ENCODE data around the gene ANKLE1.

The ANKLE1 gene

GRCh38 chr19:17281391-17282304, at the start of gene ANKLE1:
Gene ANKLE1 (plus strand): TSS chr19:17281901. CDS start chr19:17281921, 20 bp downstream.
- peak; percentile 58 for ATAC-seq
- DNase-seq: peak; percentile 82

- no peak for DNase-seq
- no peak for ATAC-seq
Measured at GRCh38 chr19:17232258-17232657, 49.4 kb upstream of the ANKLE1 start.

GRCh38 chr19:17234911-17235299, 46.8 kb upstream of the ANKLE1 start:
- peak; percentile 73 for ATAC-seq
- DNase-seq: peak; percentile 78

- peak; percentile 82 for ATAC-seq
- DNase-seq: peak; percentile 76
Measured at GRCh38 chr19:17235300-17235970, 46.3 kb upstream of the ANKLE1 start.

- DNase-seq (no peak), ATAC-seq (no peak)
Measured at GRCh38 chr19:17235971-17236777, 45.5 kb upstream of the ANKLE1 start.

- no peak for DNase-seq
- no peak for ATAC-seq
Measured at GRCh38 chr19:17236811-17237543, 44.7 kb upstream of the ANKLE1 start.

GRCh38 chr19:17237747-17238706, 43.7 kb upstream of the ANKLE1 start:
- ATAC-seq (no peak), DNase-seq (no peak)

GRCh38 chr19:17240062-17240752, 41.5 kb upstream of the ANKLE1 start:
- DNase-seq (no peak), ATAC-seq (no peak)

GRCh38 chr19:17240826-17241399, 40.8 kb upstream of the ANKLE1 start:
- DNase-seq (no peak), ATAC-seq (no peak)

GRCh38 chr19:17242431-17243208, 39.1 kb upstream of the ANKLE1 start:
- no peak for DNase-seq

GRCh38 chr19:17243211-17243829, 38.4 kb upstream of the ANKLE1 start:
- DNase-seq (no peak), ATAC-seq (no peak)

More at GRCh38 chr19:17242431-17243208, 39.1 kb upstream of the ANKLE1 start:
- no peak for ATAC-seq

- ATAC-seq: no peak
- no peak for DNase-seq
Measured at GRCh38 chr19:17243830-17244617, 37.7 kb upstream of the ANKLE1 start.

- ATAC-seq (no peak), DNase-seq (no peak)
Measured at GRCh38 chr19:17244618-17245534, 36.8 kb upstream of the ANKLE1 start.

- ATAC-seq (no peak), DNase-seq (no peak)
Measured at GRCh38 chr19:17245535-17245984, 36.1 kb upstream of the ANKLE1 start, which contains the start of gene NR2F6. Gene NR2F6 (minus strand): TSS chr19:17245919. CDS start chr19:17245220, 699 bp downstream.

- ATAC-seq: no peak
Measured at GRCh38 chr19:17246681-17247425, 34.8 kb upstream of the ANKLE1 start.

More at GRCh38 chr19:17246681-17247425, 34.8 kb upstream of the ANKLE1 start:
- DNase-seq: no peak

Measured in stimulated activated naive CD8-positive, alpha-beta T cell treated with anti-CD3 and anti-CD28 coated beads, Interleukin-15, Interleukin-2, amounts not matched to agents 100 U/mL and 50 U/mL, for 24 hours (primary cell).